Stimulated activated CD8-positive, alpha-beta memory T cell treated with anti-CD3 and anti-CD28 coated beads, Interleukin-7, amount 100 ng/mL, for 1 hour (primary cell): Measurements from ENCODE around the gene HMG20B.
A peak's percentile ranks its signal among the peaks of the same experiment; 100 is the strongest.

Experiments used
- DNase-seq, 2 donors: peaks; one replicate each; pipeline ENCODE4 v3.0.0-alpha.2; 2020; ENCODE audit warnings: low read depth in 2 of 2

Gene HMG20B

GRCh38 chr19:3537101-3537437 is 35.7 kb upstream of the HMG20B start:
- DNase-seq: no peak

- no peak for DNase-seq
Measured at GRCh38 chr19:3537438-3538240, 35.1 kb upstream of the HMG20B start.

- no peak for DNase-seq
Measured at GRCh38 chr19:3538258-3538929, 34.4 kb upstream of the HMG20B start.

GRCh38 chr19:3538965-3539755 is 33.6 kb upstream of the HMG20B start, which contains the start of gene TEKTIP1:
Gene TEKTIP1, plus strand, starts transcription at chr19:3539174. Its CDS starts 4 bp downstream, at chr19:3539178.
- DNase-seq: no peak

GRCh38 chr19:3539756-3540118 is 33.0 kb upstream of the HMG20B start:
- no peak for DNase-seq

GRCh38 chr19:3543150-3544057 is 29.3 kb upstream of the HMG20B start:
- no peak for DNase-seq

- DNase-seq: no peak
Measured at GRCh38 chr19:3544058-3544376, 28.7 kb upstream of the HMG20B start.

GRCh38 chr19:3544742-3545668 is 27.7 kb upstream of the HMG20B start:
- peak; percentile 61 to 74 for DNase-seq

- DNase-seq: no peak
Measured at GRCh38 chr19:3545669-3546034, 27.1 kb upstream of the HMG20B start.

GRCh38 chr19:3546119-3546518 is 26.6 kb upstream of the HMG20B start:
- DNase-seq: no peak

- DNase-seq: no peak
Measured at GRCh38 chr19:3547301-3547731, 25.4 kb upstream of the HMG20B start.

- no peak for DNase-seq
Measured at GRCh38 chr19:3547767-3548282, 24.9 kb upstream of the HMG20B start.

GRCh38 chr19:3548606-3549005 is 24.1 kb upstream of the HMG20B start:
- no peak for DNase-seq

- DNase-seq: no peak
Measured at GRCh38 chr19:3549816-3550215, 22.9 kb upstream of the HMG20B start.

GRCh38 chr19:3550947-3551791 is 21.6 kb upstream of the HMG20B start:
- DNase-seq: no peak

GRCh38 chr19:3551792-3552095 is 21.0 kb upstream of the HMG20B start:
- no peak for DNase-seq

GRCh38 chr19:3554254-3555083 is 18.3 kb upstream of the HMG20B start:
- DNase-seq: no peak

GRCh38 chr19:3555653-3556422 is 16.9 kb upstream of the HMG20B start:
- DNase-seq: no peak
